Right atrium auricular region (tissue), 2 donors: Measurements from ENCODE around the gene FAM83D. TPM values are rescaled to one million over a fixed set of nuclear protein-coding genes. Genes with fewer than 3 reads are reported as not detected.
"Not testable (repeated sequence)": the region's sequence is repeated elsewhere in the genome, so short reads cannot be mapped to it uniquely, and the experiment has no call there.

ENCODE experiments used
- DNase-seq: peaks from one replicate; pipeline ENCODE4 v3.0.0-alpha.2; 2019; ENCODE audit warnings: low spot score
- H3K27ac ChIP-seq, 2 donors: fragments of 200-600 bp; sonication (generic); 1 replicate in 1 of 2; 2 replicates in 1 of 2; pipeline ENCODE4 v1.5.1; 2016 to 2019
- H3K27me3 ChIP-seq, 2 donors: fragments of 200-600 bp; sonication (generic); one replicate each; pipeline versions ENCODE4 v1.5.1 to v1.6.0; 2017 to 2019
- H3K36me3 ChIP-seq: fragments of 200-600 bp; sonication (generic); one replicate; pipeline ENCODE4 v1.5.1; 2016
- H3K4me1 ChIP-seq, 2 donors: fragments of 200-600 bp; sonication (generic); one replicate each; pipeline versions ENCODE4 v1.5.1 to v1.6.0; 2017 to 2019
- H3K4me3 ChIP-seq, 2 donors: fragments of 200-600 bp; sonication (generic); 1 replicate in 1 of 2; 2 replicates in 1 of 2; pipeline ENCODE4 v1.5.1; 2017 to 2019; ENCODE audit warnings: mild to moderate bottlenecking in 1 of 2, moderate library complexity in 1 of 2
- H3K9me3 ChIP-seq, 2 donors: fragments of 200-600 bp; sonication (generic); one replicate each; pipeline ENCODE4 v1.5.1; 2019
- total RNA-seq, 2 donors: library from RNA; depleted of rRNA; stranded (reverse); fragments of >200 nt; gene quantifications; one replicate each; pipeline ENCODE4 v1.1.0, GENCODE V29; 2016
- TF ChIP-seq, protein P1 (sequence below), 2 donors: fragments of 200-600 bp; sonication (generic); IDR thresholded peaks; one replicate each; pipeline ENCODE4 v1.5.1; 2019; ENCODE audit warnings: antibody characterized with exemption in 2 of 2

The FAM83D gene
- total RNA-seq, 2 donors from 2014 or later = 1.1 to 2.2 TPM

DNA sequence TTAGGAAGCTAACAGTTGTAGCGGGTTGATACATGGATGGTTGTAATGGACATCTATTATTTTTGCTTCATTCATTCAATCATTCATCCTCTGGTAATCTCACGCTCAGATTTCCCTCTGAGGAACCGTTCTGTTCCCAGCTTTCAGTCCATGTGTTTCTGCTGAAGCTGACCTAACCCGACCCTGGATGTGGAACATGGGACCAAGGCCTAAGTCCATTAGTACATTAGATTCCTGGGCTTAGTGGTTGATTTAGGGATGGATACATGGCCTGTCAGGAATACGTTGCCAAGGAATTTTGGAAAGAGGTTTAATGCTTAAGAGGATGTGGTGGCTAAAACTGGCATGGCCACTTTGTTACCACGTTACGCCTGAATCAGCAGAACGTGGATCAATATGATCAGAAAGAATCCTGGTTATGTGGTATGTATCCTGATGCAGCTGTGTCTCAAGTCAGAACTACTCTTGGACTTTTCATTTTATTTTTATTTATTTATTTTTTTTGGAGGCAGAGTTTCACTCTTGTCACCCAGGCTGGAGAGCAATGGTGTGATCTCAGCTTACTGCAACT, 31.8 kb downstream of the FAM83D start:
- no peak overlapping the region for H3K4me3 ChIP-seq
- TF ChIP-seq, protein P1, sequence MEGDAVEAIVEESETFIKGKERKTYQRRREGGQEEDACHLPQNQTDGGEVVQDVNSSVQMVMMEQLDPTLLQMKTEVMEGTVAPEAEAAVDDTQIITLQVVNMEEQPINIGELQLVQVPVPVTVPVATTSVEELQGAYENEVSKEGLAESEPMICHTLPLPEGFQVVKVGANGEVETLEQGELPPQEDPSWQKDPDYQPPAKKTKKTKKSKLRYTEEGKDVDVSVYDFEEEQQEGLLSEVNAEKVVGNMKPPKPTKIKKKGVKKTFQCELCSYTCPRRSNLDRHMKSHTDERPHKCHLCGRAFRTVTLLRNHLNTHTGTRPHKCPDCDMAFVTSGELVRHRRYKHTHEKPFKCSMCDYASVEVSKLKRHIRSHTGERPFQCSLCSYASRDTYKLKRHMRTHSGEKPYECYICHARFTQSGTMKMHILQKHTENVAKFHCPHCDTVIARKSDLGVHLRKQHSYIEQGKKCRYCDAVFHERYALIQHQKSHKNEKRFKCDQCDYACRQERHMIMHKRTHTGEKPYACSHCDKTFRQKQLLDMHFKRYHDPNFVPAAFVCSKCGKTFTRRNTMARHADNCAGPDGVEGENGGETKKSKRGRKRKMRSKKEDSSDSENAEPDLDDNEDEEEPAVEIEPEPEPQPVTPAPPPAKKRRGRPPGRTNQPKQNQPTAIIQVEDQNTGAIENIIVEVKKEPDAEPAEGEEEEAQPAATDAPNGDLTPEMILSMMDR (IDR thresholded peaks at IDR 0.05) = no peak
- peaks cover 0 to 11% of the 10 kb centered on the region in 2 donors for H3K4me1 ChIP-seq
- H3K36me3 ChIP-seq = no peaks in the 10 kb centered on the region
- H3K9me3 ChIP-seq = no peaks in the 10 kb centered on the region
- no peaks in the 10 kb centered on the region for H3K27me3 ChIP-seq
- DNase-seq = no peak
- H3K27ac ChIP-seq = no peak overlapping the region

DNA sequence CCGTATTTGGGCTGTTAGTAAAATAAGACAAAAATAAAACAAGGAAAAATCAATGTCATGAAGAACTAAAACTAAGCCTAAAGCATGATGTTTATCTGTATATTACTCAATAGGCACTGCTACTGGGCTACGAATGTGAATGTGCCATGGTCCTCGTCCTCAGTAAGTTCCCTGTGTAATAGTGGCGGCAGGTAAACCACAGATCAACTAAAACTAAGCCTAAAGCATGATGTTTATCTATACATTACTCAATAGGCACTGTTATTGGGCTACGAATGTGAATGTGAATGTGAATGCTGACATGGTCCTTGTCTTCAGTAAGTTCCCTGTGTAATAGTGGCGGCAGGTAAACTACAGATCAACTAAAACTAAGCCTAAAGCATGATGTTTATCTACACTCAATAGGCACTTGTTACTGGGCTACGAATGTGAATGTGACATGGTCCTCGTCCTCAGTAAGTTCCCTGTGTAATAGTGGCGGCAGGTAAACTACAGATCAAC, 34.0 kb downstream of the FAM83D start:
- H3K27me3 ChIP-seq, H3K9me3 ChIP-seq, H3K27ac ChIP-seq, DNase-seq, H3K36me3 ChIP-seq, H3K4me3 ChIP-seq: not testable (repeated sequence)
- H3K4me1 ChIP-seq = peaks cover 0 to 23% of the 10 kb centered on the region in 2 donors

DNA sequence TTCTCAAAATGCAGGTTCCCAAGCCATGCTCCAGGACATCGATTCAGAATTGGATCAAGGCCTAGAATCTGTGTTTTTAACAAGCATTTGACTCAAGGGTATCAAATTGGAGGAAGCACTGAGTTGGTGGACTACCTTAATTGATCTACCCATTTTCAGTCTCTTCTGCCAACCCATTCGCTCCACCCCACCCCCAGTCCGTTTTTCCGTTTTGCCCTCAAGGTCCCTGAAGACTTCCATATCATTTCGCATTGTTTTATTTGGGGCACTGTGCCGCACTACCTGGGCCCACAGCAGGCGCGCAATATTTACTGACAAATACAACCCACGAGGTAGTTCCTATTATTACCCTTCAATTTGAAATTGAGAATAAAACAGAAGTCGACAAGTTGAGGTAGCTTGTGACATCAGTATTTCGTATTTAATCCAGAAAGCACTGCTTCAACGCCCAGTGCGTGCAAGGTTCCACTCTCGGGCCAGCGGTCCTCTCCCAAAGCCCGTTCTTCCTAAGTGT, 35.4 kb downstream of the FAM83D start:
- Histone ChIP-seq H3K4me1 (peaks cover 0 to 23% of the 10 kb centered on the region in 2 donors), H3K27ac (peak overlapping the region; percentile 97), H3K36me3 (no peaks in the 10 kb centered on the region), H3K4me3 (peak overlapping the region; percentile 93 to 98), H3K9me3 (no peaks in the 10 kb centered on the region), H3K27me3 (no peaks in the 10 kb centered on the region)
- TF ChIP-seq, protein P1 (IDR thresholded peaks at IDR 0.05) = no peak
- no peak for DNase-seq

DNA sequence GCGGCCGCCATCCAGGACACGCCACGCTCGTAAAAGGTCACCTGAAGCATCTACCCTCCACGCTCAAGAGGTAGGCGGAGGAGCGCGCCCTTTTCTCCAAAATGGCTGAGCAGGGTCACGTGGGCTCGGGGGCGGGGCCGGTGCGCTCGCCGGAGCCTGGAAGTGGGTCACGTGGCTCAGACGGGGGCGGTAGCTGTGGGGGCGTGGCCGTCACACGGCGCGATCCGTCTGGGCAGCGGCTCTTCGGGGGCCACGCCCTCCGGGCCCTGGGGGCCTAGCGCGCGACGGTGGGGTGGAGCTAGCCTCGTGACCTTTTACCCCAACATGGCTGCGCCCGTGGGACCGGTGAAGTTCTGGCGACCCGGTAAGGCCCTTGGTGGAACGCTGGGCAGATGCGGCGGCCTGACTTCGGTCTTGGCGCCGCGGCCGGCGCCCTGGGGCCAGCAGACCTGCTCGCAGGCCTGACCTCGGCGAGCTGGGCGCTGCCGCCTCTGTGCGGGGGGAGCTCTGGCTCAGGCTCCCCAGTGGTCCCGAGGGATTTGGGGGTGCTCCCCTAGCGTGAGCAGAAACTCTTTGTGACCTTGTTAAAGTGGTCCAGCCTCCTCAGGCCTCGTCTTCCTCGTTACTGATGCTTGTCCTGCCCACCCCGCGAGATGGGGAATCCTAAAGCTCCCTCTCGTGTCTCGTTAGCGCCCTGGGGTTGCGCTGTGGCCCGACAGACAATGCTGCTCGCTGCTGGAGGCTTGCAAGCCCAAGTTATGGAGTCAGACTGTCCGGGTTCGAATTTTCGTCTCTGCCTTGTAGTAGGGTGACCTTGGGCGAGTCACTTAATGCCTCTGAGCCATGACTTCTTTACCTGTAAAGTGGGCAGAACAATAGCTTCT, 36.1 kb downstream of the FAM83D start, which contains the start of gene DHX35:
Gene DHX35 (plus strand): TSS at position 301 of the 884 bp plus-strand sequence. CDS start 24 bp downstream, at position 325.
- Histone ChIP-seq H3K27ac (peak within 1 kb of the TSS; percentile 97), H3K9me3 (no peaks in the 10 kb centered on the region), H3K36me3 (no peaks in the 10 kb centered on the region), H3K4me1 (peaks cover 0 to 23% of the 10 kb centered on the region in 2 donors), H3K4me3 (peak within 1 kb of the TSS; percentile 93 to 98), H3K27me3 (no peaks in the 10 kb centered on the region)
- DNase-seq = peak; percentile 96
- TF ChIP-seq, protein P1 (IDR thresholded peaks at IDR 0.05) = peak in 1 of 2 donors; percentile 55

DNA sequence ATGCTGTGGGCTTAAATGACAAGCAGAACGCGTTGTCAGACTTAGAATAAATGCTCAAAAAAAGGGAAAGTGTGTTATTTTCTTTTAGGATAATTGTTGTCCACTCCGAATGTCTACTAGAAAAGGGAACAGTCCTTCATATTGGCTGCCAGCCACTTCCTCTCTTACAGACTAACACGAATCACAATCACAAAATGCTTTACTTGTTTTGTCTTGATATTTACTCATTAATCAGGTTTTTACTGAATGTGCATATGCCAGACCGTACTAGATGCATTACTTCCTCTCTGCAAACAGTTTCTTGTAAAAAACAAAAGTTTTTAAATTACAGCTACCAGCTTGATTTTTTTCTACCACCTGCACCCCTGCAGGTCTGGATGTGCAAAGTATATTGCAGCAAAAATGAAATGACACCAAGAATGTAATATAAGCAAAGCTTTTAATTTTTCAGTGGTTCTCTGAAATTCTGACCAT, 36.7 kb downstream of the FAM83D start:
- peaks cover 0 to 23% of the 10 kb centered on the region in 2 donors for H3K4me1 ChIP-seq
- no peaks in the 10 kb centered on the region for H3K9me3 ChIP-seq
- DNase-seq = no peak
- no peaks in the 10 kb centered on the region for H3K36me3 ChIP-seq
- TF ChIP-seq, protein P1 (IDR thresholded peaks at IDR 0.05) = no peak
- peak overlapping the region; percentile 93 to 98 for H3K4me3 ChIP-seq
- no peaks in the 10 kb centered on the region for H3K27me3 ChIP-seq
- H3K27ac ChIP-seq = peak overlapping the region; percentile 97

DNA sequence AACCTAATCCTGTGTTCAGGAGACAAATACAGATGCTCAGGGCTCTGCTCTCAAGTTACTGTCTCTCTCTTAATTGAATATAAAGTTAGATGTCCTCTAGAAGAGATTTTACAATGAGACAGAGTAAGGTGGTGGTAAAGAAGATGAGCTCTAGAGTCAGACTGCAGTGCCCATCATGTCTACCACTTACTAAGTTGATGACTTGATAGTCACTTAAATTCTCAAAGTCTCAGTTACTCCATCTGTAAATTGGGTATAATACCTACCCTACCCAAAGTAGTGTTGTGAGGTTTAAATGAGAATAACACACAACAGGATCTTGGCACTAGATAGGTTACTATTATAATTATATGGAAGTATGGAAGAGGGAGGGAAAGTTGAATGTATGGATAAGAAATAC, 37.5 kb downstream of the FAM83D start:
- H3K4me1 ChIP-seq = peaks cover 0 to 23% of the 10 kb centered on the region in 2 donors

More for the DNA sequence above, 37.5 kb downstream of the FAM83D start:
- TF ChIP-seq, protein P1 (IDR thresholded peaks at IDR 0.05) = no peak
- H3K36me3 ChIP-seq = no peaks in the 10 kb centered on the region
- no peak for DNase-seq
- H3K27ac ChIP-seq = no peak overlapping the region
- H3K27me3 ChIP-seq = no peaks in the 10 kb centered on the region
- H3K9me3 ChIP-seq = no peaks in the 10 kb centered on the region
- H3K4me3 ChIP-seq = no peak overlapping the region
